HG02970 (cell line): ENCODE measurements around the gene OSBPL2.

Experiments
- ATAC-seq: cut with Tn5 transposase; IDR thresholded peaks from one replicate; pipeline ENCODE4 v1.9.1; 2021; ENCODE audit warnings: mild to moderate bottlenecking, moderate library complexity, moderate number of reproducible peaks; ENCODE audit not compliant: unreplicated experiment, low FRiP score

OSBPL2 gene

DNA sequence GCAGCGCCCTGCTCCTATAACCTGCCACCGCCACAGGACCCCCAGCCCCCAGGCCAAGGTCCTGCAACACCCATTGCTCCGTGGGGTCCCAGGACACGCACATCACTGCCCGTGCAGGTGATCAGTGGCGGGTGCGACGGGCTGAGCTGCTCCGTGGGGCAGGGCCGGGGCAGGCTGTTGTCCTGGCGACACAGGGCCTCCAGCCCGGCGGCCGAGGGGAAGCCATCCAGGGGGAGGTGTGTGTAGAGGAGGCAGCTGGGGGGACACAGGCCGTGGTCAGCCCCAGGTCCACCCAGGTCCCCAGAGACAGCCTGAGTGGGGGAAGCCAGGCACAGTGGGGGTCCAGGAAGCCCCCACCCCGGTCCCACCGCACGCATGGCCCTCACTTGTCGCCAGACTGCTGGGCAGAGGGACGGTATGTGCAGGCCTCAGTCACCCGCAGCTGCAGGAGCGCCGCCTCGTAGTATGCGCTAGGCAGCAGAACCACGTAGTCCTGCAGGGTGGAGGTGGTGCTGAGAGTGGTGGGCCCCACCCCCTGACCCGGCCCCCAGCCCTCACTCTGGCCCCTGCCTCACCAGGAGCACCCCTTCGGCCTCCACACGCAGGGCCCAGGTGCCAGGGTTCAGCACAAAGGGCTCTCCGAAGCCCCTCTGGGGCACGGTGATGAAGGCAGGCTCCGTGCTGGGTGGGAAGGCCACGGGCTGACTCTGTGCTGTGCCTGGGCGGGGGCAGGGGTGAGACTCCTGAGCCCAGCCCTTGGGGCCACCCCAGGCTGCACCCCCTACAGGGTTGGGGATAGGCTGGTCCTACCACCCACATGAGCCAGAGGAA lies 94.9 kb downstream of the OSBPL2 start:
- no peak for ATAC-seq

DNA sequence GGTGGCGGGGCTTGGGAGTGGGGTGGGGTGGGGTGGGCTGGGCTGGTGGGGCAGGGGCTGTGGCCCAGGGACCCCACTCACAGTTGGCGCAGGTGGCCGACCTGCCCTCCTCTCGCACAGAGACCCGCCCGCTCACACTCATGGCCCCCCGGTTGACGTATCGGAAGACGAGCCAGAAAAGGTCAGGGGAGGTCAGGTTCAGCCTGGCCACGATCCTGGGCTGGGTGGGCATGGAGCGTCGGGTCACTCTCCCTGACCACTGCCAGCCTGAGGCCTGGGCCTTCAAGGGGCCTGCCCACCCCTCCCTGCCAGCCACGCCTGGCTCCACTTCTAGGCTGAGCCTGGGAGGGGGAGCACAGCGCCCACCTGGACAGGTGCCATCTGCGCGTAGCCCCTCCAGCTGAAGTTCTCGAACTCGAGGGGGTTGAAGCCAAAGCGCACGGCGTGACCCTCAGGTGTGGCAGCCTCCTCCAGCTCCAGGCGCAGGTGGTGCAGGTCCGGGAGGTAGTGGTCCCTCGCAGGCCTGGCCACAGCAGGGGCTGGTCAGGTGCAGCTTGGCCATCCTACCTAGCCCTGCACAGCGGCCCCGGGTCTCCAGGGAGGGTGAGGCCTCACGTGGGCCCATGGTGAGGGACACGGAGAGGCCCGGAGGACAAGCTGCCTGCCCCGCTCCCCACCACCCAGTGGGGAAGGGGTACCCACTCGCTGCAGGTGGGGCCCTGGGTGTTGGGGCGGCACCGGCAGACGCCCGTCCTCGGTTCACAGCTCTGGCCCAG lies 95.7 kb downstream of the OSBPL2 start:
- no peak for ATAC-seq

DNA sequence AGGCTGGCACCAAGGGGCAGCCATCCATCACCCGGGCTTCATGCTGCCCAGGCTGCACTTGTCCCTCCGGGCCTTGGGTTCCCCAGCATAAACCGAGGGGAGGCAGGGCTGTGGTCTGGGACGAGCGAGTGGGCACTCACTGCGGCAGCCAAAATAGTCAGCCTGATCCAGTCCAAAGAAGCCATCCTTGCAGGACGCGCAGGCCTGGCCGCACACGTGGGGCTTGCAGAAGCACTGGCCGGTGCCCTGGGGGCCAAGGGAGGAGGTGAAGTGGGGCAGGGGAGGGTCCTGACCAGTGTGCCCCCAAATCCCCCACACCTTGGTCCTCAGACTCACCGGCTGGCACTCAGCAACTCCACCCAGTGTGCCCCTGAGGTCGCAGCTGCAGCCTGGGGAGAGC lies 96.6 kb downstream of the OSBPL2 start:
- no peak for ATAC-seq

DNA sequence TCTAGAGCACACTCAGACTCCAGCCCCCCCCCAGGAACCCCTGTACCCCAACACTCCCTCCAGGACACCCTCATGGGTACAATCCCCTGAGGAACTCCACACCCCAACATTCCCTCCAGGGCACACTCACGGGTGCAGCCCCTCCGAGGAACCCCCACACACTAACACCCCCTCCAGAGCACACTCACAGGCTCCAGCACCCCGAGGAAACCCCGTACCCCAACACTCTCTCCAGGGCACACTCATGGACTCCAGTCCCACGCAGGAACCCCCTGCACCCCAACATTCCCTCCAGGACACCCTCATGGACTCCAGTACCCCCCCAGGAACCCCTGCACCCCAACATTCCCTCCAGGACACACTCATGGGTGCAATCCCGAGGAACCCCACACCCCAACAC lies 97.2 kb downstream of the OSBPL2 start:
- ATAC-seq, result no peak

DNA sequence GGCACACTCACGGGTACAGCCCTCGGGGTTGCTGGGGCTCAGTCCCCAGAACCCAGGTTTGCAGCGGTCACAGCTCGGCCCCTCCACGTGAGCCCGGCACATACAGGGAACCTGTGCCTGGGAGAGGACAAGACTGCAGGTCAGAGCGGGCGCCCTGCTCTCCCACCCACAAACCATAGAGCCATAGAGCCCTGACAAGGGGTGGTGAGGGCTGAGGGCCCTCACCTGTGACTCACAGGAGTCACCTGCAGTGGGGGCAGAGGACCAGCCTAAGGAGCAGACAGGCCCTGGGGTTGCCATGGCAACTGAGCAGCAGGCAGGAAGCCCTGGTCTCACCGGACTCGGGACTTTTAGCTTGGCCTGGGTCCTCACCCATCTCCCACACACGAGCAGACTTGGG lies 98.0 kb downstream of the OSBPL2 start:
- ATAC-seq, result no peak

DNA sequence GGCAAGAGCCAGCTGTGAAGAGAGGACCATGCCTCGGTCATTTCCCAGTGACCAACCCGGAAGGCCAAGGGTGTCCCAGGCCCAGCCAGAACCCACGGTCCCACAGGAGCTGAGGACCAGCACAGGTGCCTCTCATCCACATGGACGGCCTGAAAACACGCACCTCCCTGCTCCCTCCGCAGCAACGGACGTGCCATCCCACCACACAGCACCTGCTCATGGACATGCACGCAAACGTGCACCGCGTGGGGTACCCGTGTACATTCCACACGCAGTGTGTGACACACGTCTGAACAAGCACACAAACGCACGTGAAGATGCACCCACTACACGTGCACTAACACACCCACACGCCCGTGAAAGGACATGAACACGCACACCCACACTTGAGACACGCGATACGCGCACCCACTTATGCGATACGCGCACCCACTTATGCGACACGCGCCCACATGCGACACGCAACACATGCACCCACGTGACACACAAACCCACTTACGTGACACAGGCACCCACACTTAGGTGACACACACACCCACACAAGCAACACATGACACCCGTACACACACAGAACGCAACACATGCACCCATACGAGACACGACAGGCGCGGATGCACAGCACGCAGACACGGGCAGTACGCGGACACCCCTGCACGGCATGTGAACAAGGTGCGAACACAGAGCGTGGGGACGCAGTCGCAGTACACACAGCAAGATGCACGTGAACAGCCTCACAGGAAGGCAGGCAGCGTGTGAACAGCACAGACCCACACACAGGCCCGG lies 98.6 kb downstream of the OSBPL2 start:
- ATAC-seq, result no peak

DNA sequence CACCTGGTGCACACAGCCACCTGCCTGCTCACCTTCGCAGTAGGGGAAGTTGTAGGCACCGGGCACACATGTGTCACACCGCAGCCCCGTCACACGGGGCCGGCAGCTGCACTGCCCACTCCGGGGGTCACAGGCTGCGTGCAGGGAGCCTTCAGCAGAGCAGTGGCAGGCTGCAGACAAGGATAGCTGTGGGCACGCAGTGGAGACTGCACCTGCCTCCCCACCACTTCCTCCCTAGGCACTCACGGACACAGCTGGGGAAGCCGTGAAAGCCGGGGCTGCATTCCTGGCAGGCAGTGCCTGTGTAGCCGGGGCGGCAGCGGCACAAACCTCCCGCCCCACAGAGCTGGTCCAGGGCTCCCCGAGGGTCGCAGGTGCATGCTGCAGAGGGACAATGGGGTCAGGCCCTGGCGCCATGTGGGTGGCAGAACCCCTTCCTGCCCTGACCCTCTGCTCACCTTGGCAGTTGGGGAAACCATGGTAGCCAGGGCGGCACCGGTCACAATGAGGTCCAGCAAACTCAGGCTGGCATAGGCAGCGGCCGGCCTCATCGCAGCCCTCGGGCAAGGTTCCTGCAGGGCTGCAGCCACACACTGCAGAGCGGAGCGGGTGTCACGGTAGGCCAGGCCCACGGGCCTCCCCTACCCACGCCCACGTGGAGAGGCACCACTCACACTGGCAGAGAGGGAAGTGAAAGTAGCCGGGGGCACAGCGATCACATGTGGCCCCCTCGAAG lies 99.4 kb downstream of the OSBPL2 start:
- no peak for ATAC-seq

DNA sequence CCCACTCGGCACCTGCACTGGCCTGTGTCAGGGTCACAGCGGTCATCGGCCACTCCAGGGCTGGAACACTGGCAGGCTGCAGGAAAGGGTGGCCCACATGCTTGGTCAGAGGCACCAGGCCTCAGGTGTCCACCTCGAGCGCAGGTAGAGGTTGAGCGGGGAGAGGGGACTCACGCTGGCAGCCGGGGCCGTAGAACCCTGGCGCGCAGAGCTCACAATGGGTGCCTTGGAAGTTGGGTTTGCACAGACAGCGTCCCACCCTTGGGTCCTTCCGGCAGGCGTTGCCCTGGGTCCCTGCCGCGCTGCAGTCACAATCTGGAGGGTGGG lies 99.9 kb downstream of the OSBPL2 start:
- no peak for ATAC-seq

DNA sequence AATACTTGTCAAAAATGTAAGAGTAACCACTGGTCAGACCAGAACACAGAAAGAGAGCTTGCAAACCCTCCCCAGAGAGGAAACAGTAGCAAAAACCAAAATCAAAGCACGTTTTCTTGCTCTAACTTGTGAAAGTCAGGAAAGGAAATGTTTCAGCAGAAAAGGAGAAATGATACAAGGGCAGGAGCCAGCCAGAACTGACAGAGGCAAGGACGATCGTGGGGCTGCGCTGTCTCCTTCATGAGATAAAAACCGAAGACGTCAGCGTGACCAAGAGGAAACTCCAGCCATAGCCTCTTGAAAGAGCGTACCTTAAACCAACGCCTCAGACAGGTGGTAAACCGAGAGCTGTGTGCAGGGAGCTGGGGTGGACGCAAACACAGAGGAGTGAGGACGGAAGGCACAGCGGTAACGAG lies 101.3 kb downstream of the OSBPL2 start:
- peak; percentile 60 for ATAC-seq

DNA sequence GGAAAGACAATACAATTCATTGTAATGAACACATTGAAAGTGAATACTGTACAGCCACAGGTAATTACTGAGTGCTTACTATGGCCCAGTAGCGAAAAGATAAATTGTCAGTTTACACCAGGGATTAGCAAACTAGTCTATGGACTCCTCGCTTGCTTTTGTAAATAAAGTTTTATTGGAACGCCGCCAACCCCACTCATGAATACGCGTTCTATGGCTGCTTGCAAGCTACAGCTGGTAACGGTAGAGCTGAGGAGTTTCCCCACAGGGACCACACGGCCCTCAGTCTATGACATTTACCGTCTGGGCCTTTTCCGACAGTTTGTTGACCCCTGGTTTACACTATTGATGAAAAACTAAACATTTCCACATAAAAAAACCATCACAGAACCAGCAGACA lies 104.6 kb downstream of the OSBPL2 start:
- ATAC-seq, result no peak

DNA sequence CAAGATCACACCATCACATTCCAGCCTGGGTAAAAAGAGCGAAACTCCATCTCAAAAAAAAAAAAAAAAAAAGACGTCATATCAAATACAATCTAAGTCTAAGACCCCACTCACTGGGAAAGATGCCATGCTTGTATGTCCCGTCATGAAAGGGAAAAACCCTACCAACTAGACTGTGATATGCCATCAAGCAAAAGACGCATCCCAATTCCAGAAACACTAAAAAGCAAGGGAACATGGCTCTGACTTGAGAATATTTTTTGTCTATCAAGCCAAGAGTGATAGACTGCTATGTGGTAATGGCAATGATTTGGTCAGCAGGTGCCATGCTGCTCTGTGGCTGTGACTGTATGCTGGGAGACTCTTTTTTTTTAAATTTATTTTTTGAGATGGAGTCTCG lies 105.8 kb downstream of the OSBPL2 start:
- no peak for ATAC-seq

DNA sequence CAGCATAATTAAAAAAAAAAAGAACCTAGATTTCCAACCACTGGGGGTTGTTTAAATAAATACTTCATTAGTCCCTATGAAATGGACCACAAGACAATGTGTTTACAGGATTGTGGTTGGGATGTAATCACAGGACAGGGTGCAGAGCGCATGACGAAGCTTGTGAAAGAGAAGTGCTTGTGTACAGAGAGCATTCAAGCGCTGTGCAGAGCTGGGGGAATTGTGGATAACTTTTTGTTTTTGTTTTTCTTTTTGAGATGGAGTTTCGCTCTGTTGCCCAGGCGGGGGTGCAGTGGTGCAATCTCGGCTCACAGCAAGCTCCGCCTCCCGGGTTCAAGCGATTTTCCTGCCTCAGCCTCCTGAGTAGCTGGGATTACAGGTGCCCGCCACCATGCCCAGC lies 106.5 kb downstream of the OSBPL2 start:
- no peak for ATAC-seq
